Panc1 (cell line): Measurements from ENCODE around the gene ARHGEF35. TPM values are rescaled to one million over a fixed set of nuclear protein-coding genes. Genes with fewer than 3 reads are reported as not detected.

ENCODE experiments used
- ATAC-seq: fragments of 200-7000 bp; cut with Tn5 transposase; 2 replicates; pipeline ENCODE4 v1.9.1; 2020; ENCODE audit warnings: mild to moderate bottlenecking, moderate library complexity
- BruUV-seq: library from RNA; stranded (reverse); fragments of 400-500 nt; replicated peaks from 2 replicates; lab custom pipeline; 2021; lab: Mats Ljungman, UMichigan
- CTCF ChIA-PET: fragments of 300-600 bp; sonication (Branson Sonifier 250); formaldehyde crosslinking; loops from one replicate; lab custom pipeline; 2022; ENCODE audit warnings: antibody characterized with exemption; lab: Charles Lee
- POLR2A ChIA-PET: fragments of 300-600 bp; sonication (Branson Sonifier 250); formaldehyde crosslinking; loops from one replicate; lab custom pipeline; 2022; ENCODE audit warnings: antibody characterized with exemption; lab: Charles Lee
- DNase-seq: peaks from one replicate; pipeline ENCODE4 v3.0.0-alpha.2; 2010; ENCODE audit warnings: low read depth, low spot score
- H3K27ac ChIP-seq: 2 replicates; pipeline ENCODE4 v1.5.1; 2011; ENCODE audit warnings: mild to moderate bottlenecking, low read length, inconsistent platforms
- H3K27me3 ChIP-seq: fragments of 200-500 bp; sonication (Bioruptor generic); 2 replicates; pipeline ENCODE4 v1.6.0; 2014; ENCODE audit warnings: low read length, inconsistent platforms; ENCODE audit not compliant: control insufficient read depth, insufficient read depth
- H3K36me3 ChIP-seq: fragments of 200-500 bp; sonication (Bioruptor generic); 2 replicates; pipeline ENCODE4 v1.5.1; 2014; ENCODE audit warnings: inconsistent platforms, mild to moderate bottlenecking, low read length, moderate library complexity; ENCODE audit not compliant: control insufficient read depth, insufficient read depth
- H3K4me1 ChIP-seq: 2 replicates; pipeline ENCODE4 v1.5.1; 2011; ENCODE audit warnings: inconsistent platforms, mild to moderate bottlenecking, low read length, moderate library complexity; ENCODE audit not compliant: control insufficient read depth, insufficient read depth
- H3K4me3 ChIP-seq, 2 experiments: 2 replicates each; pipeline ENCODE4 v1.5.1; 2011 to 2012; ENCODE audit warnings: low read depth in 2 of 2, low read length in 2 of 2, mild to moderate bottlenecking in 2 of 2, inconsistent platforms in 1 of 2, moderate library complexity in 1 of 2
- H3K9me3 ChIP-seq: fragments of 200-500 bp; sonication (Bioruptor generic); 2 replicates; pipeline ENCODE4 v1.5.1; 2014; ENCODE audit warnings: low read depth, mild to moderate bottlenecking, inconsistent platforms, low read length, moderate library complexity; ENCODE audit not compliant: control insufficient read depth, insufficient read depth
- POLR2AphosphoS5 ChIP-seq: IDR thresholded peaks from 2 replicates; pipeline ENCODE4 v1.6.1; 2012; ENCODE audit warnings: mild to moderate bottlenecking, low read depth, low read length, moderate library complexity
- SIN3A ChIP-seq: IDR thresholded peaks from 2 replicates; pipeline ENCODE4 v1.6.1; 2012; ENCODE audit warnings: low read depth, mild to moderate bottlenecking, low read length, moderate library complexity, borderline replicate concordance; ENCODE audit not compliant: insufficient read depth
- TCF7L2 ChIP-seq: IDR thresholded peaks from 2 replicates; pipeline ENCODE4 v1.6.1; 2011; ENCODE audit warnings: mild to moderate bottlenecking, low read depth, low read length, inconsistent platforms
- in situ Hi-C: cut with HindIII; loops from 2 replicates; pipeline ENCODE4 v1.10.0; 2016; ENCODE audit warnings: low sequenced_read_pairs, low pct_unique_long_range_greater_than_20kb
- intact Hi-C: fragments of 100-400 bp; cut with micrococcal nuclease; formaldehyde crosslinking; loops from one replicate; pipeline ENCODE4 v1.10.0; 2022; ENCODE audit not compliant: unreplicated experiment
- total RNA-seq: library from RNA; stranded (reverse); gene quantifications from one replicate; pipeline ENCODE4 v1.2.1, GENCODE V29; 2021; ENCODE audit not compliant: unreplicated experiment
- TF ChIP-seq, protein P1 (sequence below): fragments of 450-650 bp; IDR thresholded peaks from 2 replicates; pipeline ENCODE4 v1.5.1; 2017; ENCODE audit warnings: mild to moderate bottlenecking
- TF ChIP-seq, protein P2 (sequence below), 2 experiments: IDR thresholded peaks; 2 replicates each; pipeline ENCODE4 v1.6.1; 2011 to 2012; ENCODE audit warnings: low read depth in 2 of 2, control low read depth in 1 of 2, low read length in 1 of 2, mild to moderate bottlenecking in 1 of 2, moderate library complexity in 1 of 2; ENCODE audit not compliant: insufficient read depth in 1 of 2

The ARHGEF35 gene
- total RNA-seq, 1 experiment from 2014 or later, result 12.0 TPM

DNA sequence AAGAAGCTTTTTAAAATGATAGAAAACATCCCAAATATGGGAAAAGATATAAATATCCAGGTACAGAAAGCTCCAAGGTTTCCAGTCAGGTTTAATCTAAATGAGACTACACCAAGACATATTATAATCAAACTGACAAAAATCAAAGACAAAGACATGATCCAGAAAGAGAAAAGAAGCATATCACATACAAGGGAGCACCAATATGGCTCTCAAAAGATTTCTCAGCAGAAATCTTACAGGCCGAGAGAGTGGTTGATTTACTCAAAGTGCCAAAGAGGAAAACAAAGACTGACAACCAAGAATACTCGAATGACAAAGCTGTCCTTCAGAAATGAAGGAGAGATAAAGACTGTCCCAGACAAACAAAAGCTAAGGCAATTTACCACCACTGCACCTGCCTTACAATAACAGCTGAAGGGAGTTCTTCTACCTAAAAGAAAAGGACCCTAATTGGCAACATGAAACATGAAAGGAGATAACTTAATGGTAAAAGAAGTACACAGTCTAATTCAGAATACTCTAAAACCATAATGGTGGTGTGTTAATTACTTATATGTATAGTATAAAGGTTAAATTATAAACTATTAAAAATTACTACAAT is 47.3 kb downstream of the ARHGEF35 start:
- Histone ChIP-seq H3K4me3 (no peak overlapping the region), H3K27ac (no peak overlapping the region), H3K36me3 (no peaks in the 10 kb centered on the region), H3K9me3 (peaks cover 3% of the 10 kb centered on the region; the same call in 1 of the 2 replicates), H3K27me3 (no peaks in the 10 kb centered on the region), H3K4me1 (no peaks in the 10 kb centered on the region)
- no peak for DNase-seq
- CTCF ChIA-PET, result no interaction called here
- no TSS peak for BruUV-seq
- POLR2A ChIA-PET, result interaction anchor here (0.6 kb wide), 1 partner anchor 108 kb away, joined by 3 read pairs; no protein-coding TSS in a partner anchor
- in situ Hi-C loops (no loop called here), intact Hi-C loops (no loop called here)
- ATAC-seq, result no peak
- TF ChIP-seq, protein P1, sequence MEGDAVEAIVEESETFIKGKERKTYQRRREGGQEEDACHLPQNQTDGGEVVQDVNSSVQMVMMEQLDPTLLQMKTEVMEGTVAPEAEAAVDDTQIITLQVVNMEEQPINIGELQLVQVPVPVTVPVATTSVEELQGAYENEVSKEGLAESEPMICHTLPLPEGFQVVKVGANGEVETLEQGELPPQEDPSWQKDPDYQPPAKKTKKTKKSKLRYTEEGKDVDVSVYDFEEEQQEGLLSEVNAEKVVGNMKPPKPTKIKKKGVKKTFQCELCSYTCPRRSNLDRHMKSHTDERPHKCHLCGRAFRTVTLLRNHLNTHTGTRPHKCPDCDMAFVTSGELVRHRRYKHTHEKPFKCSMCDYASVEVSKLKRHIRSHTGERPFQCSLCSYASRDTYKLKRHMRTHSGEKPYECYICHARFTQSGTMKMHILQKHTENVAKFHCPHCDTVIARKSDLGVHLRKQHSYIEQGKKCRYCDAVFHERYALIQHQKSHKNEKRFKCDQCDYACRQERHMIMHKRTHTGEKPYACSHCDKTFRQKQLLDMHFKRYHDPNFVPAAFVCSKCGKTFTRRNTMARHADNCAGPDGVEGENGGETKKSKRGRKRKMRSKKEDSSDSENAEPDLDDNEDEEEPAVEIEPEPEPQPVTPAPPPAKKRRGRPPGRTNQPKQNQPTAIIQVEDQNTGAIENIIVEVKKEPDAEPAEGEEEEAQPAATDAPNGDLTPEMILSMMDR, result no peak
- TF ChIP-seq SIN3A, result no peak
- TF ChIP-seq, protein P2, sequence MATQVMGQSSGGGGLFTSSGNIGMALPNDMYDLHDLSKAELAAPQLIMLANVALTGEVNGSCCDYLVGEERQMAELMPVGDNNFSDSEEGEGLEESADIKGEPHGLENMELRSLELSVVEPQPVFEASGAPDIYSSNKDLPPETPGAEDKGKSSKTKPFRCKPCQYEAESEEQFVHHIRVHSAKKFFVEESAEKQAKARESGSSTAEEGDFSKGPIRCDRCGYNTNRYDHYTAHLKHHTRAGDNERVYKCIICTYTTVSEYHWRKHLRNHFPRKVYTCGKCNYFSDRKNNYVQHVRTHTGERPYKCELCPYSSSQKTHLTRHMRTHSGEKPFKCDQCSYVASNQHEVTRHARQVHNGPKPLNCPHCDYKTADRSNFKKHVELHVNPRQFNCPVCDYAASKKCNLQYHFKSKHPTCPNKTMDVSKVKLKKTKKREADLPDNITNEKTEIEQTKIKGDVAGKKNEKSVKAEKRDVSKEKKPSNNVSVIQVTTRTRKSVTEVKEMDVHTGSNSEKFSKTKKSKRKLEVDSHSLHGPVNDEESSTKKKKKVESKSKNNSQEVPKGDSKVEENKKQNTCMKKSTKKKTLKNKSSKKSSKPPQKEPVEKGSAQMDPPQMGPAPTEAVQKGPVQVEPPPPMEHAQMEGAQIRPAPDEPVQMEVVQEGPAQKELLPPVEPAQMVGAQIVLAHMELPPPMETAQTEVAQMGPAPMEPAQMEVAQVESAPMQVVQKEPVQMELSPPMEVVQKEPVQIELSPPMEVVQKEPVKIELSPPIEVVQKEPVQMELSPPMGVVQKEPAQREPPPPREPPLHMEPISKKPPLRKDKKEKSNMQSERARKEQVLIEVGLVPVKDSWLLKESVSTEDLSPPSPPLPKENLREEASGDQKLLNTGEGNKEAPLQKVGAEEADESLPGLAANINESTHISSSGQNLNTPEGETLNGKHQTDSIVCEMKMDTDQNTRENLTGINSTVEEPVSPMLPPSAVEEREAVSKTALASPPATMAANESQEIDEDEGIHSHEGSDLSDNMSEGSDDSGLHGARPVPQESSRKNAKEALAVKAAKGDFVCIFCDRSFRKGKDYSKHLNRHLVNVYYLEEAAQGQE (IDR thresholded peaks at IDR 0.05; ENCODE audit: insufficient read depth in 1 of 2, low read depth in 2 of 2, low read length in 1 of 2), result no peak
- no peak for TF ChIP-seq TCF7L2
- no peak for TF ChIP-seq POLR2AphosphoS5

DNA sequence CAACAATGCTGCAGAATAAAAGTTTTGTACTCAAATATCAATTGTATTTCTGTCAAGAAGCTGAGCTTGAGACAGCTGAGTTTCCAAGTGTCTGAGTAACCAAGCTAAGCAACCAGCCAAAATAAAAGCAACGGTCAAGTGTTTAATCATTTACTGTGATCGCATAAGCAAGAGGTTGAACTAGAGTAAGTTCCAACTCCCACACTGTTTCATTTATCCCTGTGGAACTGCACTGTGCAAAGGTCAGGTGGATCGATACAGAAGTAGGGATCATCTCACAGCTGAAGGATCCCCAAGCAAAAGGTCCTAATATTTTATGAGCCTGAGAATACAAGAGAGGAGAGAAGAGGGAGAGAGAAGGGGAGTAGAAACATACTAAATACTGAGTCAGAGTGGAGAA is 51.2 kb downstream of the ARHGEF35 start:
- in situ Hi-C loops (no loop called here), intact Hi-C loops (loop anchor here (1.0 kb wide), 1 partner anchor 8 kb away; no protein-coding TSS in a partner anchor)
- Histone ChIP-seq H3K4me3 (no peak overlapping the region), H3K27me3 (no peaks in the 10 kb centered on the region), H3K27ac (no peak overlapping the region), H3K9me3 (peaks cover 3% of the 10 kb centered on the region; the same call in 1 of the 2 replicates), H3K36me3 (no peaks in the 10 kb centered on the region), H3K4me1 (no peaks in the 10 kb centered on the region)
- no TSS peak for BruUV-seq
- POLR2A ChIA-PET, result no interaction called here
- DNase-seq, result no peak
- no peak for ATAC-seq
- TF ChIP-seq TCF7L2 (no peak), SIN3A (no peak), POLR2AphosphoS5 (no peak)
- TF ChIP-seq, protein P1, result no peak
- TF ChIP-seq, protein P2 (IDR thresholded peaks at IDR 0.05; ENCODE audit: insufficient read depth in 1 of 2, low read depth in 2 of 2, low read length in 1 of 2), result no peak
- CTCF ChIA-PET, result no interaction called here
